ENCODE data around the gene TFAP2C.
"Not testable (repeated sequence)": the region's sequence is repeated elsewhere in the genome, so short reads cannot be mapped to it uniquely, and the experiment has no call there.

The TFAP2C gene

GRCh38 chr20:56617489-56617888, 11.6 kb upstream of the TFAP2C start:
- no peak for DNase-seq

DNA sequence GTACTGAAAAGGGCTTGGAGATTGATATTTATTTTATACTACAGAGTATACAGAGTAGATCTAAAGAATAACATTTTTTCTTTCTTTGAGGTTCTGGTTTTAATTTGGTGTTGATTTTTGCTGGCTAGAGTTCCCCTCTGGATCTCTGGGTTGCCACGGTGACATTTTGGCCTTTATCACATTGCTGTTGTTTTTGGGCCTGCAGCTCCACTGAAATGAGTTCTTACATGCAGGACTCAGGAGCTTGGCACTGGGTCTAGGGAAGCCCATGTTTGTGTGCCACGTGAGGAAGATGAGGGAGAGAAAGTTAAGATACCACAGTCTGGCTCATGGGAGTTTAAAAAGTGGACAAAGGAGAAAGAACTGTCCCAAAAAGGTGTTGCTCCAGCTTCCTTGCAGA, 7.4 kb upstream of the TFAP2C start:
- no peak for DNase-seq

DNA sequence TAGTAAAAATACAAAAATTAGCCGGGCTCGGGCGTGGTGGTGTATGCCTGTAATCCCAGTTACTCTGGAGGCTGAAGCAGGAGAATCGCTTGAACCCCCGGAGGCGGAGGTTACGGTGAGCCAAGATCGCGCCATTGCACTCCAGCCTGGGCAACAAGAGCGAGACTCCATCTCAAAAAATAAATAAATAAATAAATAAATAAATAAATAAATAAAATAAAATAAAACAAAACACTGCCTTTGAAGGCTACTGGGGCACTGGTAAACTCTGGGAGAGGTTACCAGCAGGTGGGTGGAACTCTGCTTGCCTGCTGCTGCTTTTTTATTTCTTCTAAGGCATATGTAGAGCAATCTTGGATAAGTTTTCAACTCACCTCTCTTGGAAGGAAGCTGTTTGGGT, 5.2 kb upstream of the TFAP2C start:
- not testable (repeated sequence) for DNase-seq

DNA sequence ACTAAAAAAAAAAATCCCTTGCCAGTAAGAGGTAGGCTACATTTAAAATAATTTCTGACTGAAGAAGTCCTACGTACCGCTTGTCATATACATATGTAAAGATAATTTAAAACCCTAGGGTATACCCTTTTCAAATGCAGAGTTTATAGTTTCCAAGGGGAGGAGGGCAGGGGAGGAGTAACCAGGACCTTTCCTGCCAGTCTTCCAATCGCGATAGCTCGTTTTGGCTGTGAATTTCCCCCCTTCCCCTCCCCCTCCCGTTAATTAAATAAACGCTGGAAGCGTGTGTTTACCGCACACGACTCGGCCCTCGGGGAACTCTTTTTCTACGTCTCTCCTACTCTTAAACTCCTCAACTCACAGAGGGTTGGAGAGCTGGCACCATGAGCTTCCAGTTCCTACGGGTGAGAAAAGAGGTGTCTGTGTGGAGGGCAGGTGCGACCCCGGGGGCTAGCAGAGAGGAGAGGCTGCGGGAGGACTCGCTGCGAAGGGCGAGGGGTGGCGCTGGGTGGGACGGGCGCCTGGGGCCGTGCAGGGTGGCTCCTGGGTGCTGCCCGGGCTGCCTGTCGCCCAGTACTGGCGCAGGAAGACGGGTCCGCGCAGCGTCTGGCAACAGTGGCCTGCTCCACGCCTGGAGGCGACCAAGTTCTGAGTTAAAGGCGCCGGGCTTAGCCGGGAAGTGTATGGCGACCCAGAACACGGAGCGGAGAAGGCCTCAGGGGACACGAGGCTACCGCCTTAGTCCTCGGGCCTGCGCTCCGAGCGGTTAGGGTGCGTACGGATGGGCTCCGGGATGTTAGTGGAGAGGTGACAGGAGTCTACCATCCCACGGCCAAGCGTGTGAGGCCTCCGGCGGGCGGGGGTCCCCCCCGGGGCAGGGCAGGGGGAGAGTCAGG, 4.1 kb upstream of the TFAP2C start:
- DNase-seq, result no peak

GRCh38 chr20:56625837-56626236, 3.3 kb upstream of the TFAP2C start:
- no peak for DNase-seq

- DNase-seq, result no peak
Observed at GRCh38 chr20:56626367-56627121, 2.6 kb upstream of the TFAP2C start.

DNA sequence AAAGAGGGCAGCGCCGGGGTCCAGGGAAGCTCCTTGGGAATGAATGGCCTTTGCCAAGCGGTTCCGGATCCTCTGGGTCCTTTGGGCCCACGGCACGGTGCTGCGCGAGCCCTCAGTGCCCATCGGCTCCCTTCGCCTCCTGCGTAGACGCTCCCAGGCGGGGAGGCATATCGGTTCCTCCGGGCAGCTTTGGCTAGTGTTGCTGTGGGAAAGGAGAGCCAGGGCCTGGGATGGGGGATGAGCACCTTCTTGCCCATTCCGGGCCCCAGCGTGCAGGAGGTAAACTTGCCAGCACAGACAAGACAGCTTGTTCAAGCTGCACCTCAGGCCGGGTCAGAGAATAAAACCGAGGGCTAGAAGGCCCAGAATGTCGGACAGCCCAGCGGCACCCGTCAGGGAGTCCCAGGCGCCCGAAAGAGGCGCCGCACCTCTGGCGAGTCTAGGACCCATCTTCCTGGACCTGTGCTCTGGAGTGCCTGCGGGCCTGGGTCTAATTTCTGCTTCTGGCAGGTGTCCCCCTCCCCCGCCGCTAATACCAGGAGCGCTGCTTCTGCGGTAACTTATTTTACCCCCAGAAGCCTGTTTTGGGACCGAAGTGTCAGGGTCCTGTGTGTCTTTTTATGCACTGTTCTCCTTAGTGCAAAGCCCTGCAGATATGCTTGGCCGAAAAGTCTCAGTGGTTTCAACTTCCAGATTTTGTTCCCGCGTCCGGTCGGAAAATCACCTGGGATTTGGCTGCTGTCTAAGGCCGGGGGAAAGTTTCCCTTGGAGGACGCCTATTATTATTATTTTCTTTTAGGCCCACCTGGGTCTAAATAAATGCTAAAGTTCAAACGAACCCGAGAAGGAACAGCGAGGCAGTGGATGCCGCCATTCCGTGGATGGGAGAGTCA, 1.7 kb upstream of the TFAP2C start:
- no peak for DNase-seq

DNA sequence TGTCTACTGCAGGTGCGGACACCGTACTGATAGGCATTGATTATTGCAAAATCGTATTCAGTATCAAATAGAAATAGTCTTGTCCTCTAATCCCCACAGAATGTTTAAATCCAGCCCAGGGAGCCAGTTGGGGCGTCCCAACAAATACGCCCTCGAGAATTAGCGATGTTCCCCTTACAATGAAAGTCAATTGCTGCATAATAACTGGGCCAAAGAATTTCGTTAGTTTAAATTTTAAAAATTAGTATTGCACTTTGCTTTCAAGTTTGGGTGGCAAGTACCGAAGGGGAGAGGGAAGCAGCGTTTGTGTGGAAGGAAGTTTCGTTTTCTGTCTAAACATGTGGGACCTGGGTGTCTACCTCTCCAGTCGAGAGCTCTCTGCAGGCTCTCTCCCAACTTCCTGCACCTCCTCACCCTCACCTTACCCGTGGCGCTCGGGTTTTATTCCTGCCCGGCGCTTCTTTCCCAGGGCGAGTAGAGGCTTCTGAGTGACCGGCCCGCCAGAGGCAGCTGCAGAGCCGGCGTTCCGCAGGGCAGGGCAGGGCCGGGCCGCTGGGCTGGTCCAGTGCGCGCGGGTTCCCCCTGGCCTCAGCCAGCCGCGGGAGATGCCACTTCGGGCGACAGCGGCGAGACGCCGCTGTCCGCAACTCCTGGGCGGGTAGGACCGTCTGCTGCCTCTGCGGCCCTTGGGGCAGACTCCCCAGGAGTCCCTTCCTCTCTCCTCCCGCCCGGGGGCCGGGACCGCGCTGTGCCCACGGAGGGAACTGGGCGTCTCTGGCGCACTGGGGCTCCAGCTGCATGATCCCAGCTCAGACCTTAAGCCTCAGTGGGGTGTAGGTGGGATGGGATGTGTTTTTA, 862 bp upstream of the TFAP2C start:
- DNase-seq, result no peak

DNA sequence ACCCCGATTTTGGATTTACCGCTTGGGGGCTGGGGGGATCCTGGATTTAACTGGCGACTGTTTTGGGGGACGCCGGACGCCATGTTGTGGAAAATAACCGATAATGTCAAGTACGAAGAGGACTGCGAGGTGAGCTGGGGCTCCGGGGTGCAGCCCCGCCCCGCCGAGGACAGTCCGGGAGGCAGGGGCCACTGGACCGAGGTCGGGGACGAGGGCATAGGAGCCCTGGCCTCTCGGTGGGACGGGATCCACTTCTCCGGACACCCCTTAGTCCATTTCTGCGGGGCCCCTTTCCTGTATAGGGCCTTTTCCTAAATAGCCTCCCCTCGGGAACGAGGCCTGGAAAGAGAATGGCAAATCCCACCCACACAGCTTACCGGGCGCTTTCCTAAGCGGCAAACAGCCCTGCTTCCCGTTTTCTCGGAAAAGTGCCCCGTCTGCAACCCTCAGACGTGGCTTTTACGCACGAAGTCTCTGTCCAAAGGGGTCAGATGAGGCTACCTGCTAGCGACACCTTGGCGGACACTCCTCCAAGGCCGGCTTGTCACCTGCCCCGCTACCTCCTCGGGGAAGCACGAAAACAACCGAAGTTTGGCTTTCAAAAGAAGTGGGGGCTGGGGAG, 469 bp downstream of the TFAP2C start:
- DNase-seq, result no peak

DNA sequence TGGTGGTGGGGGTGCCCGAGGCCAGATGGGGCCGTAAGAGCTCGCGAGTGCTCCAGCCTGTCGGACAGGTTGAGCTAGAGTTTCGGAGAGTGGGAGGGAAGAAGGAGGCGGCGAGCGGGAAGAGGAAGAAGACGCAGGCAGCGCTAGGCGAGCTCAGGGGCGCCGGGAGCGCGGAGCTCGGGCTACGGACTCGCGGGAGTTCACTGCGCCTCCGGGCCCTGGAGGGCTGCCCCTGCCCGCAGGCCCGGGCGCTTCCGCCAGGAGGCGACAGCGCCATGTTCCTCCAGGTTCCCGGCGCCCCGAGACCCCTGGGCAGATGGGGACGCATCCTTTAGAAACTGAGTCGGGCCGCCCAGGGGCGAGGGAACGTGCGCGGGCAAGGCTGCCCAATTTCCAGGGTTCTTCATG, 984 bp downstream of the TFAP2C start:
- no peak for DNase-seq

DNA sequence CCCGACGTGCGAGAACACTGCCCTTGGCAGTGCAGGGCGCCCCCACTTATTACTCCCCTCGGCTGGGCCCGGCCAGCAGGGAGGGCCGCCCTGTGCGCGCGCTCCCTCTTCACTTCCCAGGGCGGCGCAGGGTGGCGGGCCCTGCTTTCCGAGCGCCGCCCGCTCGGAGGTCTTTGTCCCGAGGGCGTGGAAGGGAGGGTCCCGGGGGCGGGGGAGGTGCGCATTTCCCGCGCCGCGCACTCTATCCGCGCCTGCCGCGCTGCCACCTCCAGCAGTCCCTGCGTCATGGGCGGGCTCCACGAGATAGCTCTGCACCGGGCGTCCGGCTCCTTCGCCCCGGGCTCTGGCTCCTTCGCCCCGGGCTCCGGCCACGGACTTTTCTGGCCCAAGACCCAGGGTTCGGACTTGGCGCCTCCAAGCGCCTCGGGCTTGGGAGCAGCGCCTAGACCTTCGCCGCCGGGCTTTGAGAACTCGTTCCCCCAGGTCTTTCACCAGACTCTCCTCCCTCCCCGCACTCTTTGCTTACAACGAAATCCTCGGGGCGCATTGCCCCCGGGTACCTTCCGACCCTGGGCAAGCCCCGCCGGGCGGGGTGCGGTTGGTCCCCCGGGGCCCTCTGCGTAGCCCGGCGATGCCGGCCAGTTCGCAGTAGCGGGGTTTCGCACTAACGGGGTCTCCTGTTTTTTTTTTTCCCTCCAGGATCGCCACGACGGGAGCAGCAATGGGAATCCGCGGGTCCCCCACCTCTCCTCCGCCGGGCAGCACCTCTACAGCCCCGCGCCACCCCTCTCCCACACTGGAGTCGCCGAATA, 1.6 kb downstream of the TFAP2C start:
- DNase-seq, result no peak

DNA sequence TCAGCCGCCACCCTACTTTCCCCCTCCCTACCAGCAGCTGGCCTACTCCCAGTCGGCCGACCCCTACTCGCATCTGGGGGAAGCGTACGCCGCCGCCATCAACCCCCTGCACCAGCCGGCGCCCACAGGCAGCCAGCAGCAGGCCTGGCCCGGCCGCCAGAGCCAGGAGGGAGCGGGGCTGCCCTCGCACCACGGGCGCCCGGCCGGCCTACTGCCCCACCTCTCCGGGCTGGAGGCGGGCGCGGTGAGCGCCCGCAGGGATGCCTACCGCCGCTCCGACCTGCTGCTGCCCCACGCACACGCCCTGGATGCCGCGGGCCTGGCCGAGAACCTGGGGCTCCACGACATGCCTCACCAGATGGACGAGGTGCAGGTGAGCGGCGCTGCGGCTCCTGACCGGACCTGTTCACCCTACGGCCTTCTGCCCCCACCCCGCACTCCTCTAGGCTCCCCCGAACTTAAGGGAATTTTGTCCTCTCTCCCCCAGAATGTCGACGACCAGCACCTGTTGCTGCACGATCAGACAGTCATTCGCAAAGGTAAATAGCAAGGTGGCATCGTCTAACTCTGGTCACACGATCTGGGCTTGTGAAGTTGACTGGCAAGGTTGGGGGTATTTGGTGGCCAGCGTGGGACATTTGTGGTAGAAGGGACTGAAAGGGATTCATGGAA, 2.3 kb downstream of the TFAP2C start:
- DNase-seq, result no peak

GRCh38 chr20:56631990-56632327, 2.9 kb downstream of the TFAP2C start:
- DNase-seq, result no peak

DNA sequence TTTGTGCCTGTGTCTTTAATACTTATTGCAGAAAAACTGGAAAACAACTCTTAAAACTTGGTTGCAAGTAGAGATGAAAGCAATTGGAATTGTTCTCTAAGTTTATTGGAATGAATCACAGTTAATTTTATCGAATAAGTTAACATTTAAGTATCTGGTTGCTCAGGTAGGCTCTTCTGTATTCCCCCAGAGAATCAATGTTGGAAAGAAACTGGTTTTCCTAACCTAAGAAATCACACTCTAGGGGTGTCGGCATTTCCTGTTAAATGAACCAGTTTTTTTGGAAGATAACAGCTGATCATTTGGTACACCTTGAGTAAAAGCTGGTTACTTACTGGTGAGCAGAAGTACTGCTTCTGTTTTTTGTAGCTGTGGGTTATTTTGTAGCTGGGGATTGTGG, 5.2 kb downstream of the TFAP2C start:
- no peak for DNase-seq

DNA sequence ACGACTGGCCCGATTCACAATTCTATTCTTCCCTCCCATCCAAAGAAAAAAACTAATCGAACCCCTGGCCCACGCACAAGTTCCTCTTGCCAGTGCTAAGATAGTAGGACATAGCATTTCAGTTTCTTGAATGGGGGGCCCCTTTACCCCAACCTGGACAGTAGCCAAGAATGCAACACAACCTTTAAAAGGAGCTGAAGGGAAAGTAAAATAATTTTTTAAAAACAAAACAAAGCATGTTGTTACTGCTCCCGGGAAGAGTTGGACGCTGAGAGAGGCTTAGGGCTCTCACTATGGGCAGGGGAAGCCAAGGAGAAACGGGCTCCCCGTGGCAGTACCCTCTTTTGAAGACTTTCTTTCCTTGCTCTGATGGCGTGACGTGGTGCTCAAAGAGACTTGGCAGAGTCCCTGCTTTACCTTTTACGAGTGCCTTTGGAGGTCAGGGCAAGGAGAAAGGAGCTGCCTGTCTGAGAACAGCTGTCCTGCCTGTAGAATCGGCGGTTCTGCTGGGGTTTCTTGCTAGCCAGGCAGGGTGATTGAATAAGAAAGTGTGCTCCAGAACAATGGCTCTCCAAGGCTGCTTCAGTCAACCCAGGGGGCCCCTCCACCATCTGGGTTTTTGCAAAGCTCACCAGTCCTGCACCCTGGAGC, 5.8 kb downstream of the TFAP2C start:
- no peak for DNase-seq

- DNase-seq, result no peak
Observed at GRCh38 chr20:56636716-56637115, 7.6 kb downstream of the TFAP2C start.

DNA sequence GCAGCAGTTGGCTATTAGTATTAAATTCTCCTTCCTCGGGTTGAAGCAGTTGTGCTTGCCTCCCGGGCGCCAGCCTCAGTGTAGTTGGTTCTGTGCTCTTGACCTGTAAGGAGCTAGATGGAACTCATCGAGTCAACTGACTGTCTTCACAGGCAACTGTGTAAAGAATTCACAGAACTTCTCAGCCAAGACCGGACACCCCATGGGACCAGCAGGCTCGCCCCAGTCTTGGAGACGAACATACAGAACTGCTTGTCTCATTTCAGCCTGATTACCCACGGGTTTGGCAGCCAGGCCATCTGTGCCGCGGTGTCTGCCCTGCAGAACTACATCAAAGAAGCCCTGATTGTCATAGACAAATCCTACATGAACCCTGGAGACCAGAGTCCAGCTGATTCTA, 8.5 kb downstream of the TFAP2C start:
- DNase-seq, result no peak

GRCh38 chr20:56646599-56646998, 17.5 kb downstream of the TFAP2C start:
- no peak for DNase-seq

GRCh38 chr20:56653211-56653610, 24.1 kb downstream of the TFAP2C start:
- DNase-seq, result no peak

- DNase-seq, result no peak
Observed at GRCh38 chr20:56656632-56657031, 27.5 kb downstream of the TFAP2C start.

Data from GOT3 (cell line).